22Rv1 (cell line): ENCODE results near the gene BEST4.

Source experiments
- ZFX ChIP-seq: fragments of 450-650 bp; IDR thresholded peaks from 2 replicates; pipeline ENCODE4 v1.6.1; 2017; ENCODE audit warnings: antibody characterized with exemption, borderline replicate concordance
- TF ChIP-seq, protein P1 (sequence below): fragments of 450-650 bp; IDR thresholded peaks from 2 replicates; pipeline ENCODE4 v1.5.1; 2017; ENCODE audit warnings: mild to moderate bottlenecking

DNA sequence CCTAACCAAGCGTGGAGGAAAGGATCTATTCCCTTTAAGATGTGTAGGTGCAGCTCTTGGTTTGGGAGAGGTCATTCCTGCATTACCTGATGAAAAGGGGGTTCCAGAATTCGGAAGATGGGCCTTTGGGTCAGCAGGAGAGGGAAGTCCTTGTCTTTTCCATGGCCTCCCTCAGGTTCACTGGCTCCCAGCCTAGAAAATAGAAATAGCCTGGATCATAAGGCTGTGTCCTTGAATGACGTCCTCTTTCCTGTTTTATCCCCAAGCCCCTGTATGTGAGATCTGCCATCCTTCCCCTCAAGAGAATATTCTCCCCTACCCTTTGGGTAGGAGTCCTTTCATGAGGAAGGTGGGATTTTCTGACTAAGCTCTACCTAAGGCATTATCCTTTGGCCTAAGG lies 27.1 kb downstream of the BEST4 start:
- TF ChIP-seq, protein P1, sequence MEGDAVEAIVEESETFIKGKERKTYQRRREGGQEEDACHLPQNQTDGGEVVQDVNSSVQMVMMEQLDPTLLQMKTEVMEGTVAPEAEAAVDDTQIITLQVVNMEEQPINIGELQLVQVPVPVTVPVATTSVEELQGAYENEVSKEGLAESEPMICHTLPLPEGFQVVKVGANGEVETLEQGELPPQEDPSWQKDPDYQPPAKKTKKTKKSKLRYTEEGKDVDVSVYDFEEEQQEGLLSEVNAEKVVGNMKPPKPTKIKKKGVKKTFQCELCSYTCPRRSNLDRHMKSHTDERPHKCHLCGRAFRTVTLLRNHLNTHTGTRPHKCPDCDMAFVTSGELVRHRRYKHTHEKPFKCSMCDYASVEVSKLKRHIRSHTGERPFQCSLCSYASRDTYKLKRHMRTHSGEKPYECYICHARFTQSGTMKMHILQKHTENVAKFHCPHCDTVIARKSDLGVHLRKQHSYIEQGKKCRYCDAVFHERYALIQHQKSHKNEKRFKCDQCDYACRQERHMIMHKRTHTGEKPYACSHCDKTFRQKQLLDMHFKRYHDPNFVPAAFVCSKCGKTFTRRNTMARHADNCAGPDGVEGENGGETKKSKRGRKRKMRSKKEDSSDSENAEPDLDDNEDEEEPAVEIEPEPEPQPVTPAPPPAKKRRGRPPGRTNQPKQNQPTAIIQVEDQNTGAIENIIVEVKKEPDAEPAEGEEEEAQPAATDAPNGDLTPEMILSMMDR = no peak
- no peak for TF ChIP-seq ZFX
